ENCODE results near the gene GRIA2. TPM values are rescaled to one million over a fixed set of nuclear protein-coding genes. Genes with fewer than 3 reads are reported as not detected.

GRIA2 gene
- polyA plus RNA-seq, 1 of the 3 experiments (the other 2 are of a cell fraction) = 0.16 TPM

- DNase-seq = no peak
- Histone ChIP-seq H3K36me3 (replicated peaks in 1 of 2; ENCODE audit: control insufficient read depth in 1 of 2, insufficient read depth in 2 of 2, low read length in 1 of 2) (no peaks in the 10 kb centered on the region), H3K4me1 (ENCODE audit: control insufficient read depth in 1 of 2, insufficient read depth in 2 of 2, low read depth in 1 of 2, low read length in 1 of 2) (no peaks in the 10 kb centered on the region), H3K9me3 (no peaks in the 10 kb centered on the region), H3F3A (replicated peaks; ENCODE audit: insufficient read depth) (no peaks in the 10 kb centered on the region), H2AFZ (ENCODE audit: low read depth) (no peak overlapping the region), H3K9ac (no peak overlapping the region), H3K27ac (ENCODE audit: low read depth in 2 of 2, low read length in 1 of 2) (no peak overlapping the region), H3K9me2 (no peaks in the 10 kb centered on the region), H3K4me3 (ENCODE audit: low read depth in 2 of 2, low read length in 1 of 2) (no peak overlapping the region), H3K79me2 (ENCODE audit: insufficient read depth) (no peaks in the 10 kb centered on the region), H3K4me2 (no peak overlapping the region), H4K20me1 (ENCODE audit: insufficient read depth) (no peaks in the 10 kb centered on the region), H3K27me3 (ENCODE audit: insufficient read depth) (no peaks in the 10 kb centered on the region)
- TF ChIP-seq JUND (IDR thresholded peaks at IDR 0.05) = no peak
- no peak for TF ChIP-seq RCOR1 (IDR thresholded peaks at IDR 0.05; ENCODE audit: low read length)
- TF ChIP-seq IRF3 (IDR thresholded peaks at IDR 0.05; ENCODE audit: low read depth, low read length) = no peak
- TF ChIP-seq EZH2phosphoT487 (IDR thresholded peaks at IDR 0.05; ENCODE audit: borderline replicate concordance, low read depth) = no peak
- TF ChIP-seq ELF1 (IDR thresholded peaks at IDR 0.05) = no peak
- no peak for TF ChIP-seq SMC3 (IDR thresholded peaks at IDR 0.05; ENCODE audit: low read depth, low read length)
- TF ChIP-seq, protein P1, sequence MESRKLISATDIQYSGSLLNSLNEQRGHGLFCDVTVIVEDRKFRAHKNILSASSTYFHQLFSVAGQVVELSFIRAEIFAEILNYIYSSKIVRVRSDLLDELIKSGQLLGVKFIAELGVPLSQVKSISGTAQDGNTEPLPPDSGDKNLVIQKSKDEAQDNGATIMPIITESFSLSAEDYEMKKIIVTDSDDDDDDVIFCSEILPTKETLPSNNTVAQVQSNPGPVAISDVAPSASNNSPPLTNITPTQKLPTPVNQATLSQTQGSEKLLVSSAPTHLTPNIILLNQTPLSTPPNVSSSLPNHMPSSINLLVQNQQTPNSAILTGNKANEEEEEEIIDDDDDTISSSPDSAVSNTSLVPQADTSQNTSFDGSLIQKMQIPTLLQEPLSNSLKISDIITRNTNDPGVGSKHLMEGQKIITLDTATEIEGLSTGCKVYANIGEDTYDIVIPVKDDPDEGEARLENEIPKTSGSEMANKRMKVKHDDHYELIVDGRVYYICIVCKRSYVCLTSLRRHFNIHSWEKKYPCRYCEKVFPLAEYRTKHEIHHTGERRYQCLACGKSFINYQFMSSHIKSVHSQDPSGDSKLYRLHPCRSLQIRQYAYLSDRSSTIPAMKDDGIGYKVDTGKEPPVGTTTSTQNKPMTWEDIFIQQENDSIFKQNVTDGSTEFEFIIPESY (IDR thresholded peaks at IDR 0.05; ENCODE audit: borderline replicate concordance, low read depth) = no peak
- TF ChIP-seq CHD2 (IDR thresholded peaks at IDR 0.05; ENCODE audit: low read length, partially characterized antibody) = no peak
- TF ChIP-seq FOXJ3 (CRISPR knock-in tag; IDR thresholded peaks at IDR 0.05) = no peak
- ChIA-PET CTCF (no interaction called here), POLR2A (no interaction called here)
- 42% methylated on average over 1 of the region's 1 CpG for WGBS (ENCODE audit: low lambda C conversion rate)
Measured at GRCh38 chr4:157357887-157358286, 137.4 kb downstream of the GRIA2 start.

DNA sequence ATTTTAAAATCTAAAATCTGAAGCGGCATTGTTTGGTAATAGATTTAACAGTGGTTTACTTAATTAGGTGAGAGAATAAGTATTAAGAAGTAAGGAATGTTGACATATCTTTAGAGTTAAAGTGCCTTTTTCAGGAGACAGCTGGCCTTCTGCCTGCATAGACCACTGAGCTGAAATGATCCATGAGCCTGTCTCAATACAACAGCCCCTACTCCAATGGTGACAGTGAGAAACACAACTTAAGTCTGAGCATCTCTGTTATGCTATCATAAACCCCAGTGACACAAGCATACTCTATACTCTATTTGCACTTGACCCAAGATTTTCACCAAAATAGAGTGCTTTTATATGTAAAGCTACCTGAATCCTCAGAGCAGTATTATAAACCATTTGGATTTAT lies 137.9 kb downstream of the GRIA2 start:
- no peaks in the 10 kb centered on the region for H3K4me1 ChIP-seq (ENCODE audit: control insufficient read depth in 1 of 2, insufficient read depth in 2 of 2, low read depth in 1 of 2, low read length in 1 of 2)
- no peaks in the 10 kb centered on the region for H3F3A ChIP-seq (replicated peaks; ENCODE audit: insufficient read depth)
- H3K4me2 ChIP-seq = no peak overlapping the region
- no peak overlapping the region for H2AFZ ChIP-seq (ENCODE audit: low read depth)
- ChIA-PET CTCF (no interaction called here), POLR2A (no interaction called here)
- no peak overlapping the region for H3K27ac ChIP-seq (ENCODE audit: low read depth in 2 of 2, low read length in 1 of 2)
- H3K9me3 ChIP-seq = no peaks in the 10 kb centered on the region
- H3K36me3 ChIP-seq (replicated peaks in 1 of 2; ENCODE audit: control insufficient read depth in 1 of 2, insufficient read depth in 2 of 2, low read length in 1 of 2) = no peaks in the 10 kb centered on the region
- H3K9ac ChIP-seq = no peak overlapping the region
- WGBS (ENCODE audit: low lambda C conversion rate) = 79% methylated on average over 1 of the region's 1 CpG
- DNase-seq = no peak
- no peaks in the 10 kb centered on the region for H3K79me2 ChIP-seq (ENCODE audit: insufficient read depth)
- H4K20me1 ChIP-seq (ENCODE audit: insufficient read depth) = no peaks in the 10 kb centered on the region
- no peaks in the 10 kb centered on the region for H3K9me2 ChIP-seq
- no peaks in the 10 kb centered on the region for H3K27me3 ChIP-seq (ENCODE audit: insufficient read depth)
- no peak overlapping the region for H3K4me3 ChIP-seq (ENCODE audit: low read depth in 2 of 2, low read length in 1 of 2)
- TF ChIP-seq EZH2phosphoT487 (IDR thresholded peaks at IDR 0.05; ENCODE audit: borderline replicate concordance, low read depth) = no peak
- TF ChIP-seq NRF1 (IDR thresholded peaks at IDR 0.05; ENCODE audit: low read depth, low read length) = no peak
- no peak for TF ChIP-seq GABPA (IDR thresholded peaks at IDR 0.05; ENCODE audit: low read depth)
- no peak for TF ChIP-seq CTCF (IDR thresholded peaks at IDR 0.05)
- TF ChIP-seq RAD21 (IDR thresholded peaks at IDR 0.05; ENCODE audit: low read length) = no peak
- TF ChIP-seq, protein P2, sequence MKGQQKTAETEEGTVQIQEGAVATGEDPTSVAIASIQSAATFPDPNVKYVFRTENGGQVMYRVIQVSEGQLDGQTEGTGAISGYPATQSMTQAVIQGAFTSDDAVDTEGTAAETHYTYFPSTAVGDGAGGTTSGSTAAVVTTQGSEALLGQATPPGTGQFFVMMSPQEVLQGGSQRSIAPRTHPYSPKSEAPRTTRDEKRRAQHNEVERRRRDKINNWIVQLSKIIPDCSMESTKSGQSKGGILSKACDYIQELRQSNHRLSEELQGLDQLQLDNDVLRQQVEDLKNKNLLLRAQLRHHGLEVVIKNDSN (IDR thresholded peaks at IDR 0.05; ENCODE audit: borderline replicate concordance, low read depth) = no peak
- no peak for TF ChIP-seq GATA2 (CRISPR knock-in tag; IDR thresholded peaks at IDR 0.05)
- TF ChIP-seq, protein P1 (IDR thresholded peaks at IDR 0.05; ENCODE audit: borderline replicate concordance, low read depth) = no peak
- no peak for TF ChIP-seq SMC3 (IDR thresholded peaks at IDR 0.05; ENCODE audit: low read depth, low read length)
- no peak for TF ChIP-seq POLR2AphosphoS5 (IDR thresholded peaks at IDR 0.05; ENCODE audit: low read depth, low read length)
- TF ChIP-seq TCF12 (IDR thresholded peaks at IDR 0.05) = no peak
- TF ChIP-seq FOSL2 (IDR thresholded peaks at IDR 0.05; ENCODE audit: borderline replicate concordance, low read depth) = no peak
- no peak for TF ChIP-seq TAF1 (IDR thresholded peaks at IDR 0.05; ENCODE audit: borderline replicate concordance, low read depth, low read length)
- TF ChIP-seq NFIC (IDR thresholded peaks at IDR 0.05; ENCODE audit: borderline replicate concordance) = no peak
- no peak for TF ChIP-seq USF2 (IDR thresholded peaks at IDR 0.05; ENCODE audit: borderline replicate concordance, low read depth, low read length)
